Cardiac muscle cell (in vitro differentiated cells and primary cell): ENCODE data around the gene FAM234A. TPM values are rescaled to one million over a fixed set of nuclear protein-coding genes. Genes with fewer than 3 reads are reported as not detected.
A peak's percentile ranks its signal among the peaks of the same experiment; 100 is the strongest.

Experiments used
- DNase-seq, 2 donors: peaks; one replicate each; pipeline versions ENCODE4 v3.0.0 to v3.0.0-alpha.2; 2010 to 2017; ENCODE audit warnings: low read depth in 1 of 2, low spot score in 1 of 2
- H3K27ac ChIP-seq: fragments of 200-600 bp; sonication (generic); 2 replicates; pipeline ENCODE4 v1.5.1; 2016
- H3K27me3 ChIP-seq: fragments of 200-600 bp; sonication (generic); 2 replicates; pipeline ENCODE4 v1.6.0; 2016; ENCODE audit warnings: control low read depth
- H3K36me3 ChIP-seq: fragments of 200-600 bp; sonication (generic); 2 replicates; pipeline ENCODE4 v1.5.1; 2016; ENCODE audit warnings: control low read depth
- H3K4me1 ChIP-seq: fragments of 200-600 bp; sonication (generic); 2 replicates; pipeline ENCODE4 v1.8.1; 2017; ENCODE audit warnings: low read depth, mild to moderate bottlenecking, mixed run types
- H3K4me3 ChIP-seq: fragments of 200-600 bp; sonication (generic); 2 replicates; pipeline ENCODE4 v1.5.1; 2016; ENCODE audit warnings: mild to moderate bottlenecking
- H3K9me3 ChIP-seq: fragments of 200-600 bp; sonication (generic); 2 replicates; pipeline ENCODE4 v1.5.1; 2017; ENCODE audit warnings: low read depth, mild to moderate bottlenecking, control low read depth
- CTCF ChIP-seq: IDR thresholded peaks from 2 replicates; pipeline ENCODE4 v1.5.1; 2012; ENCODE audit warnings: low read depth, mild to moderate bottlenecking, low read length
- polyA plus RNA-seq: library from polyadenylated mRNA; unstranded; fragments of >200 nt; fragmentation: Nextera tagmentation; extraction: Ambion mirVana; gene quantifications from 2 replicates; pipeline ENCODE4 v1.2.1, GENCODE V29; 2016
- total RNA-seq: library from RNA; depleted of rRNA; stranded (reverse); fragments of >200 nt; gene quantifications from 2 replicates; pipeline ENCODE4 v1.2.3, GENCODE V29; 2016

The FAM234A gene, protein sequence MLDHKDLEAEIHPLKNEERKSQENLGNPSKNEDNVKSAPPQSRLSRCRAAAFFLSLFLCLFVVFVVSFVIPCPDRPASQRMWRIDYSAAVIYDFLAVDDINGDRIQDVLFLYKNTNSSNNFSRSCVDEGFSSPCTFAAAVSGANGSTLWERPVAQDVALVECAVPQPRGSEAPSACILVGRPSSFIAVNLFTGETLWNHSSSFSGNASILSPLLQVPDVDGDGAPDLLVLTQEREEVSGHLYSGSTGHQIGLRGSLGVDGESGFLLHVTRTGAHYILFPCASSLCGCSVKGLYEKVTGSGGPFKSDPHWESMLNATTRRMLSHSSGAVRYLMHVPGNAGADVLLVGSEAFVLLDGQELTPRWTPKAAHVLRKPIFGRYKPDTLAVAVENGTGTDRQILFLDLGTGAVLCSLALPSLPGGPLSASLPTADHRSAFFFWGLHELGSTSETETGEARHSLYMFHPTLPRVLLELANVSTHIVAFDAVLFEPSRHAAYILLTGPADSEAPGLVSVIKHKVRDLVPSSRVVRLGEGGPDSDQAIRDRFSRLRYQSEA
- 128 and 136 TPM in 2 replicates for total RNA-seq
- 160 and 164 TPM in 2 replicates for polyA plus RNA-seq

GRCh38 chr16:234468-235305 lies at the start of gene FAM234A:
FAM234A (plus strand) TSS chr16:234821; CDS start chr16:254414, 19,593 bp downstream.
- H3K36me3 ChIP-seq = no peaks in the 10 kb centered on the region
- no peaks in the 10 kb centered on the region for H3K27me3 ChIP-seq
- TF ChIP-seq CTCF = peak; percentile 35
- H3K27ac ChIP-seq = peak within 1 kb of the TSS; percentile 97
- H3K9me3 ChIP-seq = no peaks in the 10 kb centered on the region
- H3K4me3 ChIP-seq = peak within 1 kb of the TSS; percentile 85
- peaks cover 3% of the 10 kb centered on the region for H3K4me1 ChIP-seq
- DNase-seq = peak; percentile 93 to 98

GRCh38 chr16:185213-185612 lies 49.4 kb upstream of the FAM234A start:
- TF ChIP-seq CTCF = no peak
- Histone ChIP-seq H3K9me3 (no peaks in the 10 kb centered on the region), H3K27ac (no peak overlapping the region), H3K4me3 (no peak overlapping the region), H3K4me1 (no peaks in the 10 kb centered on the region), H3K36me3 (peaks cover 21% of the 10 kb centered on the region), H3K27me3 (no peaks in the 10 kb centered on the region)
- DNase-seq = no peak

DNA sequence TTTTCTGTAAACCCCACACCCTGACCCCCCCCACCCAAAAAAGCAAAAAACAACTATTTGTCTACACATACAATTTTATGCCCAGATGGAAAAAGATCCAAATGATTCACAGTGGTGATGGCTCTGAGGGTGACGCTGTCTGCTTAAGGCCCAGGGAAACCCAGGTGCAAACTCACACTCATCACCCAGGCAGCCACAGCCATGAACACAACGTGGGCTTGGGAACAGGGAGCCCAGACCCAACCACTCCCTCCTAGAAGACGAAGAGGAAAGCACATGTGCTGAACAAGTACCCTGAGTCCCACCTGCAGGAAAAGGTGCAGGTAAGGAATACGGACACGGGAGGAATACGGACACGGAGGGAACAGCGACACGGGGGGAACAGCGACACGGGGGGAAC lies 48.9 kb upstream of the FAM234A start:
- no peak for DNase-seq
- H3K36me3 ChIP-seq = peaks cover 26% of the 10 kb centered on the region
- no peak for TF ChIP-seq CTCF
- H3K27me3 ChIP-seq = no peaks in the 10 kb centered on the region
- H3K4me1 ChIP-seq = no peaks in the 10 kb centered on the region
- H3K4me3 ChIP-seq = no peak overlapping the region
- no peak overlapping the region for H3K27ac ChIP-seq
- H3K9me3 ChIP-seq = no peaks in the 10 kb centered on the region

DNA sequence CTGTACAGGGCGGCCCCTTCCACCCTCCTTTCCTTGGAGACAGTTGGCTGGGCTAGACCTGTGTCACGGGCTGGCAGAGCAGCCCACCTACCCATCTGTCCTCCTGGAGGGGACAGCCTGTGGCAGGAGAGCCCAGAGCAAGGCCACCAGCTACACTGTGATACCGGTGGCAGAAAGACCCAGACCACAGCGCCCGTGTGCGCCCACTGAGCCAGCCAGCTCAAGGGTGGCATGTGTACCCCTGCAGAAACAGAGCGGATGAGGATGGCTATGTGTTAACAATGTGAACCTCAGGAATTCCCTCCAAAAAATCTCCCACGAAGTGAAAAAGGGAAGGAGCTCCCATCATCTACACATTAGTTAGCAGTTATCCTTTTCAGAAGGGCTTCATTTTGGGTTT lies 47.3 kb upstream of the FAM234A start:
- no peak overlapping the region for H3K4me3 ChIP-seq
- TF ChIP-seq CTCF = no peak
- no peaks in the 10 kb centered on the region for H3K9me3 ChIP-seq
- no peaks in the 10 kb centered on the region for H3K27me3 ChIP-seq
- H3K36me3 ChIP-seq = peaks cover 37% of the 10 kb centered on the region
- H3K27ac ChIP-seq = no peak overlapping the region
- H3K4me1 ChIP-seq = no peaks in the 10 kb centered on the region
- DNase-seq = no peak

DNA sequence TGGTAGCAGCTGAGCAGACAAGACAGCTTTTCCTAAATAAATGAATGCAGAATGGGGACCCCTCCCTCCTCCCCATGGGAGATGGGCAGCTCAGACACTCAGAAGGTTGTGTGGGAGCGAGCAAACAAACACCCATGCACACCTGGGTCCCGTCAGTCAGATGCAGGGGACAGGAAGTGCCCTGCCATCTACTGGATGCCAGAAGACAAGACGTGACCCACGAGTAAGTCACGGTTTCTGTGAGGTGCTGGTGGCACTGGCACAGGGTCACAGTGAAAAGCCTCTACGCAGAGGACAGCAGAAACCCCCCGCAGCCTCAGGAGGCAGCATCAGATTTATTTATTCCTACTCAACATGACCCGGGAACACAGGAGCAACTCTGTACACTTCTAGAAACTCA lies 45.9 kb upstream of the FAM234A start:
- peaks cover 48% of the 10 kb centered on the region for H3K36me3 ChIP-seq
- no peak for TF ChIP-seq CTCF
- H3K4me1 ChIP-seq = no peaks in the 10 kb centered on the region
- H3K27me3 ChIP-seq = no peaks in the 10 kb centered on the region
- no peak for DNase-seq
- no peak overlapping the region for H3K4me3 ChIP-seq
- no peak overlapping the region for H3K27ac ChIP-seq
- no peaks in the 10 kb centered on the region for H3K9me3 ChIP-seq
